HG03457 (cell line): Measurements from ENCODE around the gene GARIN5A.
"Not testable (repeated sequence)": the region's sequence is repeated elsewhere in the genome, so short reads cannot be mapped to it uniquely, and the experiment has no call there.

Source experiments
- ATAC-seq: cut with Tn5 transposase; IDR thresholded peaks from one replicate; pipeline ENCODE4 v1.9.1; 2021; ENCODE audit warnings: moderate number of reproducible peaks; ENCODE audit not compliant: unreplicated experiment

GARIN5A gene

GRCh38 chr19:50489461-50490011, 12.9 kb upstream of the GARIN5A start:
- no peak for ATAC-seq

- no peak for ATAC-seq
Observed at GRCh38 chr19:50488389-50489194, 11.9 kb upstream of the GARIN5A start.

GRCh38 chr19:50486823-50487515, 10.3 kb upstream of the GARIN5A start:
- ATAC-seq: no peak

- no peak for ATAC-seq
Observed at GRCh38 chr19:50485284-50485955, 8.8 kb upstream of the GARIN5A start.

GRCh38 chr19:50482916-50483315, 6.3 kb upstream of the GARIN5A start:
- no peak for ATAC-seq

GRCh38 chr19:50482271-50482855, 5.7 kb upstream of the GARIN5A start:
- ATAC-seq: no peak

- ATAC-seq: no peak
Observed at GRCh38 chr19:50481351-50482149, 4.9 kb upstream of the GARIN5A start.

GRCh38 chr19:50480281-50481111, 3.8 kb upstream of the GARIN5A start:
- ATAC-seq: no peak

GRCh38 chr19:50479761-50480251, 3.2 kb upstream of the GARIN5A start:
- ATAC-seq: no peak

GRCh38 chr19:50478901-50479715, 2.5 kb upstream of the GARIN5A start:
- ATAC-seq: no peak

GRCh38 chr19:50477751-50478515, 1.3 kb upstream of the GARIN5A start:
- no peak for ATAC-seq

- ATAC-seq: no peak
Observed at GRCh38 chr19:50476907-50477238, 225 bp upstream of the GARIN5A start.

GRCh38 chr19:50475736-50476223, 868 bp downstream of the GARIN5A start:
- ATAC-seq: no peak

- no peak for ATAC-seq
Observed at GRCh38 chr19:50475101-50475568, 1.5 kb downstream of the GARIN5A start.

- ATAC-seq: not testable (repeated sequence)
Observed at GRCh38 chr19:50473336-50473735, 3.3 kb downstream of the GARIN5A start.

- ATAC-seq: no peak
Observed at GRCh38 chr19:50468818-50469217, 7.8 kb downstream of the GARIN5A start.

GRCh38 chr19:50467566-50467965, 9.1 kb downstream of the GARIN5A start:
- no peak for ATAC-seq

- ATAC-seq: no peak
Observed at GRCh38 chr19:50466706-50467039, 10.0 kb downstream of the GARIN5A start.
